ENCODE measurements around the gene NPC2.

NPC2 gene

DNA sequence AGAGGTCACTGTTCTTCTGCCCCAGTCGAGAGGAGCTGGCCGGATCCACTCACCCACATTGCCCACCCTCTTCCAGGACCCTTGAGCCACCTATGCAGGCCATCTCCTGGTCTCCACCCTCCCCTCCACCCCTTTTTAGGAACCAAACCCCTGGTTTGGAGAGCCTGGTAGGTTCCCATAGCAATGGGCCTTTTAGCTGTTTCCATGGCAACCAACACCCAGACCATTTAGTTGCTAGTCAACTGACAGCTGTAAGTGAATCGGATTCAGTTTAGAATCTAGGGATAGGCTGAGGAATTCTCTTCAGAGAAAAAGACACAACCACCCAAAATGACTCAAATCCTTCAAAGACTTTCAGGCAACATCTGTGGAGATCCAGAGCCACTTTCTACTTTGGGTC lies 16.5 kb downstream of the NPC2 start:
- DNase-seq (ENCODE audit: low spot score) = no peak
- TF ChIP-seq, protein P1, sequence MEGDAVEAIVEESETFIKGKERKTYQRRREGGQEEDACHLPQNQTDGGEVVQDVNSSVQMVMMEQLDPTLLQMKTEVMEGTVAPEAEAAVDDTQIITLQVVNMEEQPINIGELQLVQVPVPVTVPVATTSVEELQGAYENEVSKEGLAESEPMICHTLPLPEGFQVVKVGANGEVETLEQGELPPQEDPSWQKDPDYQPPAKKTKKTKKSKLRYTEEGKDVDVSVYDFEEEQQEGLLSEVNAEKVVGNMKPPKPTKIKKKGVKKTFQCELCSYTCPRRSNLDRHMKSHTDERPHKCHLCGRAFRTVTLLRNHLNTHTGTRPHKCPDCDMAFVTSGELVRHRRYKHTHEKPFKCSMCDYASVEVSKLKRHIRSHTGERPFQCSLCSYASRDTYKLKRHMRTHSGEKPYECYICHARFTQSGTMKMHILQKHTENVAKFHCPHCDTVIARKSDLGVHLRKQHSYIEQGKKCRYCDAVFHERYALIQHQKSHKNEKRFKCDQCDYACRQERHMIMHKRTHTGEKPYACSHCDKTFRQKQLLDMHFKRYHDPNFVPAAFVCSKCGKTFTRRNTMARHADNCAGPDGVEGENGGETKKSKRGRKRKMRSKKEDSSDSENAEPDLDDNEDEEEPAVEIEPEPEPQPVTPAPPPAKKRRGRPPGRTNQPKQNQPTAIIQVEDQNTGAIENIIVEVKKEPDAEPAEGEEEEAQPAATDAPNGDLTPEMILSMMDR (IDR thresholded peaks at IDR 0.05; ENCODE audit: extremely low read depth, missing control alignments) = no peak

DNA sequence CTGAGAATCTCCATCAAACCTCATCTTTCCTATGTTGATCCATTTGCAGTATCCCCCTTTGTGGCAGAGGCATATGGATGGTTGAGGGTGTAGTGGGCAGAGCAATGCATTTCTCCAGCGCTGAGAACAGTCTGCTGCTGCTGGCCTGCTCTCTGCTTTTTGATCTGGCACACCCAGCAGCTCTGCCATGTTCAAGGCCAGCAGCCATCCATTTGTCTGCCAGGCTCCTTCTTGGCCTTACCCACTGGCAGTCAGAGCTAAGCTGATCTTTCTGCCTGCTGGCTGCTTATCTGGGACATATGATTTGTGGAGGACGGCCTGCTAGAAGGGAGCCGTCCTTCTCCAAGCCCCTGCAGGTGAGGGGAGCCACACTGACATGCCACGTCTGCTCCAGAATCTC lies 17.0 kb downstream of the NPC2 start:
- no peak for DNase-seq (ENCODE audit: low spot score)
- TF ChIP-seq, protein P1 (IDR thresholded peaks at IDR 0.05; ENCODE audit: extremely low read depth, missing control alignments) = no peak

DNA sequence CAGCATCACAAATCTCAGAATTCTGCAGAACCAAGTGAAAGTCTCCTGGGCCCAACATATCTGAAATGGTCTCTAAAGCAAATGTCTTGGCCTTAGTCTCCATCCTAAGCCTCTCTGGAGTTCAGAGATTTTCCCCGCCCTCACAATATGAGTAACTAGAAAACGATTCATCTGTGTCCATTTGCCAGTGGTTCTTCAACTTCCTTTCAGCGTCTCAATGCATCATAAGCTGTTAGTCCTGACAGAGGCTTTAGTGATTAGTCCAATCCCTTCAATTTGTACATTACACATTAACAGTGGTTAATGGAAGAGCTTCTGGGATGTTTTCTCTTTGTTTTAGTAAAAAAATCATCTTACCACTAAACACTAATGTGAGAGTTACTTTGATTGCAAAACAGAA lies 17.4 kb downstream of the NPC2 start:
- TF ChIP-seq, protein P1 (IDR thresholded peaks at IDR 0.05; ENCODE audit: extremely low read depth, missing control alignments) = no peak
- DNase-seq (ENCODE audit: low spot score) = no peak

DNA sequence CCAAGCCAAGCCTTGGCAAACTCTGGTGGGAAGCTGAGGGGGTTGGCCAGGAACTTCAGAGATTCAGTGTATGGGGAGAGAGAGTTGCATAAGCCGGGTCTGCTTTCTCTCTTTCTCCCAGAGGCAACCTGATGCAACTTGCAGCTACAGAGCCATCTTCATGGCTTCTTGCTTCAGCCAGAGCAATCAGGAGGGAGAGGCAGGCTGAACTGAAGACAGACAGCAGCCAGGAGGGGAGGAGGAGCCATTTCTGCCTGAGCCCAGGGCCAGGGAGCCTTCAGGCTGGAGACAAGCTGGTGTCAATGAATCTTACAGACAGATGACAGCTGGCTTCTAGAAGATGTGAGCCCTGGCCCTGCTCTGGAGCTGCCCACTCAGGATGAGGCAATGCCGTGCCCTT lies 18.7 kb downstream of the NPC2 start:
- TF ChIP-seq, protein P1 (IDR thresholded peaks at IDR 0.05; ENCODE audit: extremely low read depth, missing control alignments) = no peak
- no peak for DNase-seq (ENCODE audit: low spot score)

DNA sequence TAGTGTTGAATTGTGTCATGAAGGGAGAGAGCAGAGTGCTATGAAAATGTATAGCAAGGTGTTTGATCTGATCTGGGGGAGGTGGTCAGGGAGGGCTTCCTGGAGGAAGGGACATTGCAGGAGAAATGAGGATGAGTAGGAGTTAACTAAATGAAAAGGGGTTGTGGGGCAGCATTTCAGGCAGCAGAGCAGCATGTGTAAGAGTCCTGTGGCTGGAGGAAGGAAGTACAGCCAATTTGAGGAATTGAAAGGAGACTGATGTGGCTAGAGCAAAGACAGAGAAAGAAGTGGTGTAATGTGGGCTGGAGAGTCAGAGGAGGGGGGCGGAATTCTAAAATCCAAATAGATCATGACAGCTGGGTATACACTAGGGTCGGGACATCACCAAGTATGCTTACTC lies 20.5 kb downstream of the NPC2 start:
- TF ChIP-seq, protein P1 (IDR thresholded peaks at IDR 0.05; ENCODE audit: extremely low read depth, missing control alignments) = no peak

DNA sequence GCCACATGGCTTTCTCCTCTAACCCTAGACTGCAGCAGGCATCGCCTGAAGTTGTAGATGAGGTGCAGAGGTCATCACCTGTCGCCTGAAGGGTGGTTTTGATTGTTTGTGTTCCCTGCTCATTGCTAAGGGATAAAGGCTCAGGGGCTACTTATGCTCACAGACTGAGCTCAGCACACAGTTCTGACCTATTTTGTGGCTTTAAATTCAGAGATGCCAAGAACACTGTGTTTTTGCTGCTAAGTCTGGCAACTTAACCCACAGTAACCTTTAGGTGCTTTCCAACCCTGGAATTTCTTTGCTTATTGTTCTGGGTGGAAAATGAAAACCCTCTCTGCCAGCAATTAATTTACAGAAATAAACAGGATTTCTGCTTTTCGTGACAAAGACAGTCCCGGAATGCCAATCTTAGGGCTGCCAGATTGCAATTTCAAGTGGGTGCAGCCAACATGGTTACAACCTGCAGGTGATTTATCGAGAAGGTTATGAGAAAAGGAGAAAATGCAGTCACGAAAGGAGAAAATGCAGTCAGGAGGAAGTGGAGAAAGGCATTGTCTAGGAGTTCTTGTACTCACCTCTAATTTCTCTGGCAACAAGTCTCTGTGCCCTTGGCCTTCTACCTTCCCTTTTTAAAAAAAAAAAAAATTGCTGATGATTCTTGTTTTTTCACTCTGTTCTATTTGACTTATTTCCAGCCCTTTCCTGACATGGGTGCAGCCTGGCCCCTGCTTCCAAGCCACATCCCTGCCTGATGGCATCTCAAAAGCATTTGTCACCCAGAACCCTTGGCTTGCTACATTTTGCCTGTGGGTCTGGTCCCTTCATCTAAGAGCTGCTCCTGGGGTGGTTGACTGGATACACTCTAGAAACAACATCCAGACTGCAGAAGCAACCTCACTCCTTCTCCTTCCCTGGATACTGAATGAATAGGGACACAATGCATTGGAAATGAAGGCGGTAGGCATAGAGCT lies 23.3 kb downstream of the NPC2 start:
- TF ChIP-seq, protein P1 (IDR thresholded peaks at IDR 0.05; ENCODE audit: extremely low read depth, missing control alignments) = no peak
- DNase-seq (ENCODE audit: low spot score) = no peak

More for the DNA sequence above, 20.5 kb downstream of the NPC2 start:
- DNase-seq (ENCODE audit: low spot score) = no peak

DNA sequence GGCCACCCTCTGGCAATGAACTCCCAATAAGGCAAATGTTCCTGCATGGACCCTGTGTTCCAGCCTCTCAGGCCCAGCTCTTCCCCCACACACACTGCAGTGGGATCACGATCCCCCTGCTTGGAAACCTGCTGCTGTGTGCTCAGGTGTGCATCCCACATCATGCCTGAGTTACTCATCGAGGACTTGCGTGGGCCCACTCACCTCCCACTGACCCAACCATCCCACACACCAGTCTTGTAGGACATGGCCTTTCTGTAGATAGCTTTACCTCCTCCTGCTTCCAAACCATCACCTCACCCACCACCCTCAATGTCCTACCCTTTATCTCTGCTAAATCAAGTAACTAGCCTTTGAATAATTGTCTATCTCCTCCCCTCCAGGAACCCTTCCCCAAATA lies 24.6 kb downstream of the NPC2 start:
- TF ChIP-seq, protein P1 (IDR thresholded peaks at IDR 0.05; ENCODE audit: extremely low read depth, missing control alignments) = no peak
- no peak for DNase-seq (ENCODE audit: low spot score)
